OCI-LY7 (cell line): ENCODE measurements around the gene TCP10L. TPM values are rescaled to one million over a fixed set of nuclear protein-coding genes. Genes with fewer than 3 reads are reported as not detected.

Experiments used
- BruUV-seq: library from RNA; stranded (reverse); fragments of 400-500 nt; replicated peaks from 2 replicates; lab custom pipeline; 2021; lab: Mats Ljungman, UMichigan
- CTCF ChIA-PET: fragments of 300-600 bp; sonication (Branson Sonifier 250); formaldehyde crosslinking; loops from one replicate; lab custom pipeline; 2022; ENCODE audit warnings: antibody characterized with exemption; ENCODE audit not compliant: unreplicated experiment; lab: Charles Lee
- POLR2A ChIA-PET: fragments of 300-600 bp; sonication (Branson Sonifier 250); formaldehyde crosslinking; loops from one replicate; lab custom pipeline; 2022; ENCODE audit warnings: antibody characterized with exemption; lab: Charles Lee
- DNase-seq: peaks from one replicate; pipeline ENCODE4 v3.0.0-alpha.2; 2015; ENCODE audit warnings: low spot score
- H2AFZ ChIP-seq: fragments of 200-600 bp; sonication (generic), shearing (Covaris generic); 2 replicates; pipeline ENCODE4 v1.6.1; 2014; ENCODE audit warnings: mild to moderate bottlenecking, antibody characterized with exemption, low read length, moderate library complexity
- H3K27ac ChIP-seq: fragments of 200-600 bp; sonication (generic); 2 replicates; pipeline ENCODE4 v1.5.1; 2014; ENCODE audit warnings: mixed run types, low read depth, mild to moderate bottlenecking, moderate library complexity, low read length, inconsistent platforms; ENCODE audit not compliant: poor library complexity, severe bottlenecking
- H3K36me3 ChIP-seq: fragments of 200-600 bp; sonication (generic); 2 replicates; pipeline ENCODE4 v1.6.1; 2014; ENCODE audit warnings: mild to moderate bottlenecking, antibody characterized with exemption, low read length, moderate library complexity, mixed read lengths; ENCODE audit not compliant: insufficient read depth
- H3K4me1 ChIP-seq: fragments of 200-600 bp; sonication (generic); 2 replicates; pipeline ENCODE4 v1.5.1; 2014; ENCODE audit warnings: mild to moderate bottlenecking, low read length; ENCODE audit not compliant: insufficient read depth, poor library complexity, severe bottlenecking
- H3K4me2 ChIP-seq: fragments of 200-600 bp; sonication (generic); 2 replicates; pipeline ENCODE4 v1.6.1; 2014; ENCODE audit warnings: mild to moderate bottlenecking, low read length
- H3K4me3 ChIP-seq: fragments of 200-600 bp; sonication (generic); 2 replicates; pipeline ENCODE4 v1.5.1; 2014; ENCODE audit warnings: mild to moderate bottlenecking, low read depth, low read length; ENCODE audit not compliant: poor library complexity, severe bottlenecking
- H3K79me2 ChIP-seq: fragments of 200-600 bp; sonication (generic); 2 replicates; pipeline ENCODE4 v1.6.1; 2016; ENCODE audit warnings: low read depth, mild to moderate bottlenecking, low read length, moderate library complexity, mixed read lengths; ENCODE audit not compliant: insufficient read depth
- H3K9me2 ChIP-seq: fragments of 200-600 bp; sonication (generic); 2 replicates; pipeline ENCODE4 v1.6.1; 2016; ENCODE audit warnings: mild to moderate bottlenecking, low read length, mixed read lengths; ENCODE audit not compliant: insufficient read depth
- H3K9me3 ChIP-seq: fragments of 200-600 bp; sonication (generic); 2 replicates; pipeline ENCODE4 v1.6.1; 2014; ENCODE audit warnings: mild to moderate bottlenecking, mixed run types, low read length, mixed read lengths
- H4K20me1 ChIP-seq: fragments of 200-600 bp; sonication (generic); 2 replicates; pipeline ENCODE4 v1.6.1; 2014; ENCODE audit warnings: mild to moderate bottlenecking, antibody characterized with exemption, low read length, moderate library complexity, mixed read lengths; ENCODE audit not compliant: insufficient read depth
- CTCF ChIP-seq: fragments of 200-600 bp; sonication (generic); conservative IDR thresholded peaks from 2 replicates; pipeline ENCODE4 v1.5.1; 2014; ENCODE audit warnings: mild to moderate bottlenecking, antibody characterized with exemption, low read length, moderate library complexity, mixed read lengths
- EZH2phosphoT487 ChIP-seq: fragments of 200-600 bp; sonication (generic); IDR thresholded peaks from 2 replicates; pipeline ENCODE4 v1.6.1; 2018; ENCODE audit warnings: low read depth, borderline replicate concordance, mild to moderate bottlenecking, mixed run types, antibody characterized with exemption, low read length, moderate library complexity, mixed read lengths
- intact Hi-C: fragments of 100-400 bp; cut with micrococcal nuclease; formaldehyde crosslinking; loops from one replicate; pipeline ENCODE4 v1.10.0; 2022; ENCODE audit not compliant: unreplicated experiment
- total RNA-seq, 2 experiments: library from RNA; depleted of rRNA in 1 of 2; stranded (reverse); fragments of >200 nt in 1 of 2; shearing (Covaris generic) in 1 of 2; gene quantifications; 2 replicates each; pipeline ENCODE4 v1.2.3, GENCODE V29; 2014 to 2022

TCP10L gene
- total RNA-seq, 2 experiments from 2014 or later = 0.63 to 3.9 TPM

DNA sequence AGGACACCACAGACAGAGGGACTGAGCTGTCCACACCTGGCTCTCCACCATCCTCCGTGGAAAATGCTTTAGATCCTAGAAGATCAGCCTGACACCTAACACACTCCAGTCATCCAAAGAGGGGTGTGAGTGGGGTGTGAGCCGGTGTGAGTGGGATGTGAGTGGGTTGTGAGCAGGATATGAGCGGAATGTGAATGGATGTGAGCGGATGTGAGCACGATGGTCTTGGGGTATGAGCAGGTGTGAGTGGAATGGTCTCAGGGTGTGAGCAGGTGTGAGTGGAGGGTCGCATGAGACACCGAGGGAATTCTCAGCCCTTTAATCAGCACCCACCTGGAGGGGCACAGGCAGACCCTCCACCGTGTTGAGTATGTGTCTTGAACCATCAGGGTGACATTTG is 851 bp downstream of the TCP10L start:
- H2AFZ ChIP-seq = no peak overlapping the region
- POLR2A ChIA-PET = no interaction called here
- TF ChIP-seq EZH2phosphoT487 (no peak), CTCF (no peak)
- H3K4me2 ChIP-seq = no peak overlapping the region
- H3K27ac ChIP-seq = no peak overlapping the region
- intact Hi-C loops = no loop called here
- CTCF ChIA-PET = no interaction called here
- no peaks in the 10 kb centered on the region for H4K20me1 ChIP-seq
- H3K9me3 ChIP-seq = no peaks in the 10 kb centered on the region
- H3K4me1 ChIP-seq = no peaks in the 10 kb centered on the region
- H3K79me2 ChIP-seq = no peaks in the 10 kb centered on the region
- no peaks in the 10 kb centered on the region for H3K36me3 ChIP-seq
- DNase-seq = no peak
- no TSS peak for BruUV-seq
- H3K9me2 ChIP-seq = no peaks in the 10 kb centered on the region
- H3K4me3 ChIP-seq = no peak overlapping the region

DNA sequence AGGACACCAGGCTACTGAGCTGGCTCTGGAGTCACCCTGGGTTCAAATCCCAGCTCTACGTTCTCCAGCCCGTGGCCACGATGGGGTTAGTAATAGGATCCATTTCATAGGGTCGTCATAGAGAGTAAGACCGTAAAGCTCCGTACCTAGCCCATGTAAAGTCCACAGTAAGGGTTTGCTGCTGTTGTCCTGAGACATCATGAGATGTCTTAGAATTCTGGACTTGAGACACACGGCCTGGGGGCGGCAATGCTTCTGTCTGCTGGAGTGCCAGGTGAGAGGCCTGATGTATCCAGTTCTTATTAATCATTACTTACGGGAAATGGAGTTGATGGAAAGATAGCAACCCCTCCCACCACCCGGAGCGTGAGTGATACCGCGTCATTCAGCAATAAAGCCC is 3.6 kb downstream of the TCP10L start:
- Histone ChIP-seq H3K9me3 (no peaks in the 10 kb centered on the region), H2AFZ (no peak overlapping the region), H3K79me2 (no peaks in the 10 kb centered on the region), H3K4me3 (no peak overlapping the region), H3K36me3 (no peaks in the 10 kb centered on the region), H3K27ac (no peak overlapping the region), H4K20me1 (no peaks in the 10 kb centered on the region), H3K9me2 (no peaks in the 10 kb centered on the region), H3K4me1 (no peaks in the 10 kb centered on the region), H3K4me2 (no peak overlapping the region)
- no peak for DNase-seq
- intact Hi-C loops = no loop called here
- TF ChIP-seq CTCF (no peak), EZH2phosphoT487 (no peak)
- no TSS peak for BruUV-seq
- ChIA-PET CTCF (no interaction called here), POLR2A (no interaction called here)

DNA sequence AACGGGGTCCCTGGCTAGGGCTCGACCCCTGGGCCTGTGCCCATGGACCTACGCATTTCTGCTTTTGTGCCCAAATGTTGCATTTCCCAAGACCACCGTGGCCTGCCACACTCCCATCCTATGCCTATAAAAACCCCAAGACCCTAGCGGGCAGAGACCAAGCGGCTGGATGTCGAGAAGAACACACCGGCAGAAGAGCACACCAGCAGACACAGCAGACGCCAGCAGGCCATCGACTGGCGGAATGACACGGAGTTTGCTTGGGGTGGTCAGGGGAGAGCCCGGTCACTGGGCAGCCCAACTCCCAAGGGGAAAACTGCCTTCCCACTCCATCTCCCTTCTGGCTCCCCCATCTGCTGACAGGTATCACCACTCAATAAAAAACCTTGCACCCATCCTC is 4.4 kb downstream of the TCP10L start:
- Histone ChIP-seq H3K4me1 (no peaks in the 10 kb centered on the region), H4K20me1 (no peaks in the 10 kb centered on the region), H3K79me2 (no peaks in the 10 kb centered on the region), H3K9me3 (no peaks in the 10 kb centered on the region), H3K4me3 (no peak overlapping the region), H3K27ac (no peak overlapping the region), H3K36me3 (no peaks in the 10 kb centered on the region), H2AFZ (no peak overlapping the region), H3K9me2 (no peaks in the 10 kb centered on the region), H3K4me2 (no peak overlapping the region)
- intact Hi-C loops = no loop called here
- TF ChIP-seq EZH2phosphoT487 = no peak
- no peak for TF ChIP-seq CTCF
- CTCF ChIA-PET = no interaction called here
- POLR2A ChIA-PET = interaction anchor here (1.1 kb wide), 1 partner anchor 20 kb away, joined by 3 read pairs; no protein-coding TSS in a partner anchor
- BruUV-seq = no TSS peak
- no peak for DNase-seq
